GM21529 (cell line): ENCODE results near the gene PLEKHS1.

Experiments
- ATAC-seq: cut with Tn5 transposase; IDR thresholded peaks from one replicate; pipeline ENCODE4 v1.9.1; 2021; ENCODE audit not compliant: unreplicated experiment

PLEKHS1 gene

GRCh38 chr10:113751181-113751732 is at the start of gene PLEKHS1:
Gene PLEKHS1 (plus strand): TSS chr10:113751682. CDS start chr10:113755278, 3,596 bp downstream.
- ATAC-seq, result no peak

- no peak for ATAC-seq
Observed at GRCh38 chr10:113704637-113705343, 46.7 kb upstream of the PLEKHS1 start.

GRCh38 chr10:113705344-113705652 is 46.2 kb upstream of the PLEKHS1 start:
- ATAC-seq, result no peak

GRCh38 chr10:113706623-113707022 is 44.9 kb upstream of the PLEKHS1 start:
- ATAC-seq, result no peak

GRCh38 chr10:113708640-113709039 is 42.8 kb upstream of the PLEKHS1 start:
- ATAC-seq, result no peak

- no peak for ATAC-seq
Observed at GRCh38 chr10:113709221-113709838, 42.2 kb upstream of the PLEKHS1 start.

- ATAC-seq, result no peak
Observed at GRCh38 chr10:113711142-113711541, 40.3 kb upstream of the PLEKHS1 start.

GRCh38 chr10:113712024-113712423 is 39.5 kb upstream of the PLEKHS1 start:
- ATAC-seq, result no peak

- no peak for ATAC-seq
Observed at GRCh38 chr10:113712755-113713639, 38.5 kb upstream of the PLEKHS1 start.

GRCh38 chr10:113713640-113713982 is 37.9 kb upstream of the PLEKHS1 start:
- no peak for ATAC-seq

- ATAC-seq, result no peak
Observed at GRCh38 chr10:113716109-113716910, 35.2 kb upstream of the PLEKHS1 start.

GRCh38 chr10:113718969-113719822 is 32.3 kb upstream of the PLEKHS1 start:
- no peak for ATAC-seq

GRCh38 chr10:113720386-113720785 is 31.1 kb upstream of the PLEKHS1 start:
- ATAC-seq, result no peak

GRCh38 chr10:113732160-113732881 is 19.2 kb upstream of the PLEKHS1 start:
- ATAC-seq, result no peak

GRCh38 chr10:113732966-113733365 is 18.5 kb upstream of the PLEKHS1 start:
- ATAC-seq, result no peak

GRCh38 chr10:113733635-113734034 is 17.8 kb upstream of the PLEKHS1 start:
- ATAC-seq, result no peak

GRCh38 chr10:113735913-113736312 is 15.6 kb upstream of the PLEKHS1 start:
- ATAC-seq, result peak; percentile 93

GRCh38 chr10:113736576-113736975 is 14.9 kb upstream of the PLEKHS1 start:
- no peak for ATAC-seq

- ATAC-seq, result no peak
Observed at GRCh38 chr10:113739031-113739430, 12.5 kb upstream of the PLEKHS1 start.
